ENCODE measurements around the gene GRM2. TPM values are rescaled to one million over a fixed set of nuclear protein-coding genes. Genes with fewer than 3 reads are reported as not detected.

GRM2 gene
- total and polyA plus RNA-seq, 2 of the 8 experiments (the other 6 are each of a cell fraction or from before 2014, with no cell fraction given) = 3.9 to 10.5 TPM

DNA sequence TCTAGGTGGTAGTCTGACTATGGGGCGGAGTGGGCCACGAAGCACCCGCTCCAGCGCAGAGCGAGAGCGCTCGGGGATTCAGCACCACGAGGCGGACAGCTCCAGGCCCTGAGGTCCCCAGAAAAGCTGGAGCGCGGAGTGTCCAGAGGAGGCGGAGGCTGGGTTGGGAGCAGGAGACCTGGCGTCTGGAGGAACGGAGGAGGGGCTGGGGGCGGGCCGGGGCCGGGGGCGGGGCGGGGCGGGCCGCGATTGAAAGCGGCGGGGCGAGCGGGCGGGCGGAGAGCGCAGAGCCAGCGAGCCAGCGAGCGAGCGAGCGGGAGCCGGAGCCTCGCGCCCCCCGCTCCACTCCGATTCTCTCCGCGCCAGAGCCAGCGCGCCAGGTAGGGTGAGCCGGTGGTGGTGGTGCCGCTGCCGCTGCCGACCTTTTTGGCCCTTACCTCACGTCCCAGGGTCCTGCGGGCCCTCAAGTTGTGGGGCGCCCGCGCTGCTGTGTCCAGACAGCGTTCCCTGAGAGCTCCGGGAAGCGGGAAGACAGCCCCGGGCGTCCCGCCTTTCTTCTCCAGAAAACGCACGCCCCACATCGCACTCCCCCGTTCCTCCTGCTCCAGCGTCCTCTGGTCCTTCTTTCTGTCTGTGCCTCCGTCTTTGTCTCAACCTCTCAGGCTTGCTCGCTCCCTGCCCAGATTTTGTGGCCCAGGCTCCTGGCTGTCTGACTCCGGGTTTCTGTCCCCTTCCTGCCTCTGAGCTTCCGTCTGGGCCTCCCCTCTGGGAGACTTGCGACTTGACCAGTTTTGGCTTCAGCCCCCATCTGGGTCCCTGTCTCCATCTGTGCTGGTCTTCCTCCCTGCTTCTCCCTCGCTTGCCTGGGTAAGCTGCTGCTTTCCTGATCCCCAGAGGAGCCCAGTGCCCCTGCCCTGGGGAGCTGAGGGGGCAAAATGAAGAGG lies at the start of gene GRM2 (continued):
- peak in 1 of 2 experiments; percentile 88; a peak in 1 of 4 replicates for TF ChIP-seq HDAC2 (IDR thresholded peaks at IDR 0.05; ENCODE audit: borderline replicate concordance in 1 of 2, low read depth in 2 of 2, low read length in 2 of 2)
- 0 out of 2 replicates have a peak, but pooled peaks have one; percentile 41 for TF ChIP-seq PHF8 (conservative IDR thresholded peaks at IDR 0.05; ENCODE audit: low read depth, low read length)
- TF ChIP-seq, protein P1, sequence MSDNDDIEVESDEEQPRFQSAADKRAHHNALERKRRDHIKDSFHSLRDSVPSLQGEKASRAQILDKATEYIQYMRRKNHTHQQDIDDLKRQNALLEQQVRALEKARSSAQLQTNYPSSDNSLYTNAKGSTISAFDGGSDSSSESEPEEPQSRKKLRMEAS (IDR thresholded peaks at IDR 0.05) = peak; percentile 46
- peak; percentile 25; the same call in 1 of the 2 replicates for TF ChIP-seq TBP (IDR thresholded peaks at IDR 0.05; ENCODE audit: low read depth, low read length)
- peak; percentile 52; the same call in 1 of the 2 replicates for TF ChIP-seq GABPA (IDR thresholded peaks at IDR 0.05; ENCODE audit: borderline replicate concordance, insufficient read depth, low read length)
- peak in 1 of 2 experiments; percentile 37; a peak in 1 of 3 replicates for TF ChIP-seq EP300 (IDR thresholded peaks at IDR 0.05; ENCODE audit: borderline replicate concordance in 1 of 2, low read depth in 2 of 2, low read length in 2 of 2)
- TF ChIP-seq TEAD4 (IDR thresholded peaks at IDR 0.05; ENCODE audit: low read depth, low read length) = 0 out of 2 replicates have a peak, but pooled peaks have one; percentile 4
- no peak for TF ChIP-seq FOSL1 (IDR thresholded peaks at IDR 0.05; ENCODE audit: insufficient read depth, low read depth, low read length)
- 0 out of 2 replicates have a peak, but pooled peaks have one; percentile 23 for TF ChIP-seq POU5F1 (IDR thresholded peaks at IDR 0.05; ENCODE audit: low read depth, low read length)
- TF ChIP-seq, protein P2, sequence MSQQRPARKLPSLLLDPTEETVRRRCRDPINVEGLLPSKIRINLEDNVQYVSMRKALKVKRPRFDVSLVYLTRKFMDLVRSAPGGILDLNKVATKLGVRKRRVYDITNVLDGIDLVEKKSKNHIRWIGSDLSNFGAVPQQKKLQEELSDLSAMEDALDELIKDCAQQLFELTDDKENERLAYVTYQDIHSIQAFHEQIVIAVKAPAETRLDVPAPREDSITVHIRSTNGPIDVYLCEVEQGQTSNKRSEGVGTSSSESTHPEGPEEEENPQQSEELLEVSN (IDR thresholded peaks at IDR 0.05) = peak; percentile 71
- no peak for TF ChIP-seq YY1 (IDR thresholded peaks at IDR 0.05; ENCODE audit: low read depth, low read length)
- TF ChIP-seq POLR2A (IDR thresholded peaks at IDR 0.05; ENCODE audit: control extremely low read depth in 1 of 2, low read depth in 2 of 2, low read length in 2 of 2) = peak in 1 of 2 experiments; percentile 46; a peak in 1 of 3 replicates
- peak; percentile 4 to 16; a peak in 1 of 4 replicates for TF ChIP-seq RAD21 (IDR thresholded peaks at IDR 0.05 in 1 of 2, conservative IDR thresholded peaks at IDR 0.05 in 1 of 2; ENCODE audit: low read depth in 2 of 2, low read length in 2 of 2)
- peak; percentile 84 for TF ChIP-seq TAF1 (IDR thresholded peaks at IDR 0.05; ENCODE audit: low read depth, low read length)
- peak; percentile 99 for TF ChIP-seq SIN3A (conservative IDR thresholded peaks at IDR 0.05 in 1 of 2, IDR thresholded peaks at IDR 0.05 in 1 of 2; ENCODE audit: low read depth in 1 of 2, low read length in 2 of 2)
- peak; percentile 87 for TF ChIP-seq TAF7 (optimal IDR thresholded peaks at IDR 0.05; ENCODE audit: borderline replicate concordance, low read depth, low read length)
- TF ChIP-seq EZH2 (IDR thresholded peaks at IDR 0.05; ENCODE audit: low read depth, low read length, severe bottlenecking) = peak; percentile 50
- no peak for TF ChIP-seq BACH1 (IDR thresholded peaks at IDR 0.05; ENCODE audit: low read length)
- no peak for TF ChIP-seq CBX5 (IDR thresholded peaks at IDR 0.05; ENCODE audit: low read depth, low read length)
- peak; percentile 49; the same call in 1 of the 2 replicates for TF ChIP-seq SUZ12 (IDR thresholded peaks at IDR 0.05; ENCODE audit: low read length)

Measured in H1 (cell line).